Kidney epithelial cell (primary cell): ENCODE results near the gene OGFOD3. TPM values are rescaled to one million over a fixed set of nuclear protein-coding genes. Genes with fewer than 3 reads are reported as not detected.
"Not testable (repeated sequence)": the region's sequence is repeated elsewhere in the genome, so short reads cannot be mapped to it uniquely, and the experiment has no call there.

ENCODE experiments used
- DNase-seq: peaks from one replicate; pipeline ENCODE4 v3.0.0-alpha.2; 2010; ENCODE audit warnings: low read depth
- H3K27me3 ChIP-seq: 2 replicates; pipeline ENCODE4 v1.6.0; 2011; ENCODE audit warnings: low read length; ENCODE audit not compliant: control insufficient read depth, insufficient read depth
- H3K36me3 ChIP-seq: 2 replicates; pipeline ENCODE4 v1.5.1; 2011; ENCODE audit warnings: low read length; ENCODE audit not compliant: control insufficient read depth, insufficient read depth
- H3K4me3 ChIP-seq: 2 replicates; pipeline ENCODE4 v1.5.1; 2011; ENCODE audit warnings: low read depth, mild to moderate bottlenecking, control low read depth, low read length
- total RNA-seq: library from RNA; depleted of rRNA; stranded (reverse); fragments of >200 nt; gene quantifications from 2 replicates; pipeline ENCODE4 v1.2.3, GENCODE V29; 2015
- TF ChIP-seq, protein P1 (sequence below): IDR thresholded peaks from 2 replicates; pipeline ENCODE4 v1.5.1; 2011; ENCODE audit warnings: mild to moderate bottlenecking, moderate library complexity, low read length, control low read depth, inconsistent platforms; ENCODE audit not compliant: insufficient read depth, poor library complexity, severe bottlenecking

OGFOD3 gene
- total RNA-seq, 1 donor from 2014 or later, result 29.8 TPM

DNA sequence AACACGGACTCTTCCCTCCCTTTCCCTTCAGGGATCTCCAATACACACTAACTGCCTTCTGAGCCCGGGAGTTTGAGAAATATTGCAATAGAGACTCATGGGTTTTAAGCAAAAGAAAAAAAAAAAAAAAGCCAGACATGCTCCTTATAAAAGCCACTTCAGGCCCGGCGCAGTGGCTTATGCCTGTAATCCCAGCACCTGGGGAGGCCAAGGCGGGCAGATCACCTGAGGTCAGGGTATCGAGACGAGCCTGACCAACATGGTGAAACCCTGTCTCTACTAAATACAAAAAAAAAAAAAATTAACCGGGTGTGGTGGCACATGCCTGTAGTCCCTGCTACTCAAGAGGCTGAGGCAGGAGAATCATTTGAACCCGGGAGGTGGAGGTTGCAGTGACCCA lies 2.6 kb downstream of the OGFOD3 start:
- TF ChIP-seq, protein P1, sequence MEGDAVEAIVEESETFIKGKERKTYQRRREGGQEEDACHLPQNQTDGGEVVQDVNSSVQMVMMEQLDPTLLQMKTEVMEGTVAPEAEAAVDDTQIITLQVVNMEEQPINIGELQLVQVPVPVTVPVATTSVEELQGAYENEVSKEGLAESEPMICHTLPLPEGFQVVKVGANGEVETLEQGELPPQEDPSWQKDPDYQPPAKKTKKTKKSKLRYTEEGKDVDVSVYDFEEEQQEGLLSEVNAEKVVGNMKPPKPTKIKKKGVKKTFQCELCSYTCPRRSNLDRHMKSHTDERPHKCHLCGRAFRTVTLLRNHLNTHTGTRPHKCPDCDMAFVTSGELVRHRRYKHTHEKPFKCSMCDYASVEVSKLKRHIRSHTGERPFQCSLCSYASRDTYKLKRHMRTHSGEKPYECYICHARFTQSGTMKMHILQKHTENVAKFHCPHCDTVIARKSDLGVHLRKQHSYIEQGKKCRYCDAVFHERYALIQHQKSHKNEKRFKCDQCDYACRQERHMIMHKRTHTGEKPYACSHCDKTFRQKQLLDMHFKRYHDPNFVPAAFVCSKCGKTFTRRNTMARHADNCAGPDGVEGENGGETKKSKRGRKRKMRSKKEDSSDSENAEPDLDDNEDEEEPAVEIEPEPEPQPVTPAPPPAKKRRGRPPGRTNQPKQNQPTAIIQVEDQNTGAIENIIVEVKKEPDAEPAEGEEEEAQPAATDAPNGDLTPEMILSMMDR, result no peak
- no peak overlapping the region for H3K4me3 ChIP-seq
- no peak for DNase-seq
- no peaks in the 10 kb centered on the region for H3K36me3 ChIP-seq
- no peaks in the 10 kb centered on the region for H3K27me3 ChIP-seq

DNA sequence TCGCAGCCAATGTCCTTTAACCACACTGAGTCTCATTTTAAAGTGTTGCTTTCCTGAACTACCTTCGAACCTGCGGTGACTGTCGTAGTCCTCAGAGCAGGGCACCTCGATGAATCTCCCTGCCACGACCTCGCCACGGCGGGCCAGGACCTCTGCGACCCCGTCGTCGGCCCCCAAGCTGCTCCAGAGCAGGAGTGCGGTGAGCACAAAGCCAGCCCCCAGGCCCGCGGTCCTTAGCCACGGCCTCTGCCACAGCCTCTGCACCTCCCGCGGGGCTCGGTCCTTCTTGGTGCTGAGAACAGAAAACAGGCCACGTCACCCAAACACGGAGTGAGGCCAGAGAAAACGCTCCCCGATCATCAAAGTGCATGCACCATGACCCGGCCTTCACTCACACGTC lies 3.0 kb downstream of the OGFOD3 start:
- DNase-seq, result no peak
- H3K36me3 ChIP-seq, result no peaks in the 10 kb centered on the region
- no peaks in the 10 kb centered on the region for H3K27me3 ChIP-seq
- TF ChIP-seq, protein P1, result no peak
- no peak overlapping the region for H3K4me3 ChIP-seq

DNA sequence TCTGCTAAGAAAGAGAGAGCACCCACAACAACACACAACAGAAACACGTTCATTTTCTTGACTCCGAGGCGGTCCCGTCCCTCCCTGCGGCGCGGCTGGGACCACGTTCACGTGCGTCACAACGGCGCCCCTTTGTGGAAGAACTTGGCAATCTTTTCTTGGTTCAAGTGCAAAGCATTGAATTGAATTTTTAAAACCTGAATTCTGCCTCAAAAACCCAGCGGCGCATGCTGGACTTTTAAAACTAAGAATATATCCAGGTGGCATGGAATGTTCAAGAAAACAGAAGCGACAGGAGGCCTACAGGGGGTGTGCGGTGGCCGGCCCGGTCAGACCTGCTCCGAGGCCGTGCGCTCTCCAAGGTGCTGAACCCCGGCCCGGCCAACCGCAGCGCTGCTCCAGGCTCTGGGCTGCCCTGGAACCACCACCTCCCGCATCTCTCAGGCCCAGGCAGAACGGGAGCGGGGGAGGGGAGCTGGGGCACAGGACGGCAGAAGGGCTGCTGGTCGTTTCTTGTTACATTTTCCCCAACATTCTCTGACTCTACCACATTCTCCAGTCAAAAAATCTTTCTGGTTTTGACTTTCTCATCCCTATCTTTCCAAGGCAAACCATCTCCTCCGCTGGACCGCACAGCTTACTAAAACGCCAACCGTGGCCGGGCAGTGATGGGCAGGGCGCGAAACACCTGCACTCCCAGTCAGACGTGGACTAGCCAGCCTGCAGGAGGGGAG lies 3.7 kb downstream of the OGFOD3 start:
- TF ChIP-seq, protein P1, result peak; percentile 58
- Histone ChIP-seq H3K4me3 (no peak overlapping the region), H3K36me3 (no peaks in the 10 kb centered on the region), H3K27me3 (no peaks in the 10 kb centered on the region)
- DNase-seq, result no peak

DNA sequence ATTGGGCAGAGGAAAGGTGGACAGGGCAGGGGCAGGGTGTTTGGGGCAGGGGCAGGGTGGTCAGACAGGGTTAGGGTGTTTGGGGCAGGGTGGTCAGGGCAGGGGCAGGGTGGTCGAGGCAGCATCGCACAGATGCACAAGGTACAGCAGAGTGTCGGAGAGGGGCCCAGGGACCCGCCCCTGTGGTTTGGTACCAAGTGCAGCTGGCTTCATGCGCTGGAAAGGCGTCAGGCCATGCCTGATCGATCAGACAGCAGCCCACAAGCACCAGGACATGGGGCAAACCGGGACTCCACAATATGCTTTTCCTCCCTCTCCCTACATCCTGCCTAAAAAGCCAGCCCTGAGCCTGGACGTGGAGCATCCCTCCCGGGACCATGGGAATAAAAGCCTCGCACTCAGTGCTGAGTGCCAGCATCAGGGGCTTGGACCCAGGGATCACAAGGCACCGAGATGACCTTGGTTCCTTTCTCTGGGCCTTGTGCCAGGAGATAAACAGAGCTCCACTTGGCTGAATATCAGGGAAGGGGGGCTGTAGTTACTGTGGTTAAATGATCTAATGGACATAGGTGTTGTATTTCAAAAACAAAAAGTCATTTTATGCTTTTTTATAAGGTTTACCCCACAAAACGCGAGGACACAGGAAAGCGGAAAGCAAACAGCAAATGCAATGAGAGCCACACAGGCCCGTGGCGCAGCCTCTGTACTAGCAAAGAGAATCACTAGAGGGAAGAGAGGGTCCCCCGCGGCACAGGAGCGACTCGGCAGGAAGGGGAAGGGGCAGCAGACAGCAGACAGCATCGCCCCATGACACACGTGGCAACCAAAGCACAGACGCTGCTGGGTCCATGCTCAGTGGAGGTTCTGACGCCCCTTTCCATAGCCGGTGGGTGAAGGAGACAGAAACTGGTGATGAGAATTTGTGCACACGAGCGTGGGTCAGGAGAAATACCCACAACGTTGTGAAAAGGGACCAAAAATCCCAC lies 5.6 kb downstream of the OGFOD3 start:
- TF ChIP-seq, protein P1, result no peak
- Histone ChIP-seq H3K4me3 (no peak overlapping the region), H3K27me3 (no peaks in the 10 kb centered on the region), H3K36me3 (no peaks in the 10 kb centered on the region)
- DNase-seq, result no peak

DNA sequence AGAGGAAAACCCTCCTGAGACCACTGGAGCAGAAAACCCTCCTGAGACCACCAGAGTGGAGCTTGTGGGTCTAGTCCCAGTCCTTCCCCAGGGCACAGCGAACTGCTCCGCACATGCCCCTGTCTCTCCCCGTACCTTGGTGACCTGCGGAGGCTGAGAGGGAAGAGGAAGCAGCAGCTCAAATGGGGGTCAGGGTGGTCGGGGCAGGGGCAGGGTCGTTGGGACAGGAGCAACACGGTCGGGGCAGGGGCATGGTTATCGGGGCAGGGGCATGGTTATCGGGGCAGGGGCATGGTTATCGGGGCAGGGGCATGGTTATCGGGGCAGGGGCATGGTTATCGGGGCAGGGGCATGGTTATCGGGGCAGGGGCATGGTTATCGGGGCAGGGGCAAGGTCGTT lies 6.3 kb downstream of the OGFOD3 start:
- not testable (repeated sequence) for H3K36me3 ChIP-seq, DNase-seq, H3K27me3 ChIP-seq, H3K4me3 ChIP-seq

DNA sequence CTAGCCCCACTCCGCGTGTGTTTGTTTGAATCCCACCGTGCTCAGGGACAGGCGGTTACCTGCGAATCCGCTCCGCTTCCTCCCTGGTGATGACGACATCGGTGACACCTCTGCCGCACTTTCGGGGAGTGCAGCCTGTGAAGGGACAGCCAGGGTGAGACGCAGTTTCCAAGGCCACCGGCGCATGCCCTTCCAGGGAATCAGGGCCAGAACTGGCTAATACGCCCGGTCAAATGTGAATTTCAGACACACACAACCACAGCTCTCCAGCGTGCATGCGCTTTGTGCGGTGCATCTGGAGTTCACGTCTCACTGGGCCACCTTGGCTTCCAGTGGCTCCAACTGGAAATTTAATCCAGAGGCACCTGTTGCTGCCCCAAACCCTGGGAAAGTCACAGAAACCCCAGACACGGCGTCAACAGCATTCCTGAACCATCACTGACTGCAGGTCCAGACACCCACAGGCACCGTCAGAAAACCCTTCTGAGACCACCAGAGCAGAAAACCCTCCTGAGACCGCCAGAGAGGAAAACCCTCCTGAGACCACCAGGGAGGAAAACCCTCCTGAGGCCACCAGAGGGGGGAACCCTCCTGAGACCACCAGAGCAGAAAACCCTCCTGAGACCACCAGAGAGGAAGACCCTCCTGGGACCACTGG lies 6.9 kb downstream of the OGFOD3 start:
- H3K36me3 ChIP-seq, result no peaks in the 10 kb centered on the region
- no peak overlapping the region for H3K4me3 ChIP-seq
- TF ChIP-seq, protein P1, result no peak
- no peaks in the 10 kb centered on the region for H3K27me3 ChIP-seq
- DNase-seq, result no peak
